Activated naive CD4-positive, alpha-beta T cell treated with anti-CD3 and anti-CD28 coated beads, Interleukin-2, amount 50 U/mL, for 72 hours (primary cell): ENCODE data around the gene PIAS4. TPM values are rescaled to one million over a fixed set of nuclear protein-coding genes. Genes with fewer than 3 reads are reported as not detected.

Source experiments
- ATAC-seq, 2 donors: fragments of 150-1000 bp; cut with Tn5 transposase; 2 replicates each; pipeline ENCODE4 v1.10.0; 2021; ENCODE audit warnings: mild to moderate bottlenecking in 2 of 2, moderate library complexity in 2 of 2
- DNase-seq, 2 donors: peaks; one replicate each; pipeline ENCODE4 v3.0.0; 2021 to 2022; ENCODE audit warnings: low spot score in 2 of 2
- H3K27ac Mint-ChIP-seq, 2 donors: one replicate each; pipeline ENCODE4 v1.8.0; 2022; ENCODE audit warnings: mild to moderate bottlenecking in 2 of 2, mixed read lengths in 2 of 2
- H3K36me3 Mint-ChIP-seq, 2 donors: one replicate each; pipeline ENCODE4 v1.8.0; 2022; ENCODE audit warnings: mixed read lengths in 2 of 2
- H3K9me3 Mint-ChIP-seq, 2 donors: one replicate each; pipeline ENCODE4 v1.8.0; 2022; ENCODE audit warnings: mixed read lengths in 2 of 2
- total RNA-seq, 2 donors: library from RNA; stranded (reverse); gene quantifications; one replicate each; pipeline ENCODE4 v1.2.3, GENCODE V29; 2022

PIAS4 gene
- total RNA-seq, 2 donors from 2014 or later, result 28.0 to 30.6 TPM

- no peak for DNase-seq
- peaks cover 17 to 25% of the 10 kb centered on the region in 2 donors for H3K36me3 Mint-ChIP-seq
- no peak for ATAC-seq
- peaks cover 0 to 6% of the 10 kb centered on the region in 2 donors for H3K9me3 Mint-ChIP-seq
- H3K27ac Mint-ChIP-seq, result no peak overlapping the region
Measured at GRCh38 chr19:4054441-4055208, 47.1 kb downstream of the PIAS4 start.

- peaks cover 17 to 25% of the 10 kb centered on the region in 2 donors for H3K36me3 Mint-ChIP-seq
- ATAC-seq, result no peak
- peaks cover 0 to 6% of the 10 kb centered on the region in 2 donors for H3K9me3 Mint-ChIP-seq
- H3K27ac Mint-ChIP-seq, result no peak overlapping the region
- no peak for DNase-seq
Measured at GRCh38 chr19:4055209-4055552, 47.6 kb downstream of the PIAS4 start.

GRCh38 chr19:4057931-4058692 lies 50.6 kb downstream of the PIAS4 start:
- Mint-ChIP-seq H3K27ac (peak overlapping the region; percentile 72 to 86), H3K9me3 (peaks cover 0 to 6% of the 10 kb centered on the region in 2 donors), H3K36me3 (peaks cover 8% of the 10 kb centered on the region in 2 donors)
- peak; percentile 47 to 84 for ATAC-seq
- DNase-seq, result peak in 1 of 2 donors; percentile 74

- H3K36me3 Mint-ChIP-seq, result peaks cover under 1% of the 10 kb centered on the region in 2 donors
- peak in 1 of 2 donors; percentile 3 for ATAC-seq
- DNase-seq, result no peak
- no peaks in the 10 kb centered on the region for H3K9me3 Mint-ChIP-seq
- H3K27ac Mint-ChIP-seq, result peak overlapping the region in 1 of 2 donors; percentile 72
Measured at GRCh38 chr19:4058693-4059452, 51.3 kb downstream of the PIAS4 start.

GRCh38 chr19:4059453-4059871 lies 51.9 kb downstream of the PIAS4 start:
- Mint-ChIP-seq H3K27ac (peak overlapping the region in 1 of 2 donors; percentile 72), H3K9me3 (no peaks in the 10 kb centered on the region), H3K36me3 (no peaks in the 10 kb centered on the region)
- no peak for DNase-seq
- no peak for ATAC-seq

- H3K36me3 Mint-ChIP-seq, result no peaks in the 10 kb centered on the region
- no peaks in the 10 kb centered on the region for H3K9me3 Mint-ChIP-seq
- H3K27ac Mint-ChIP-seq, result peak overlapping the region; percentile 83 to 84
- ATAC-seq, result no peak
- no peak for DNase-seq
Measured at GRCh38 chr19:4059891-4060620, 52.5 kb downstream of the PIAS4 start.

- Mint-ChIP-seq H3K36me3 (no peaks in the 10 kb centered on the region), H3K9me3 (no peaks in the 10 kb centered on the region), H3K27ac (peak overlapping the region; percentile 83 to 84)
- ATAC-seq (no peak), DNase-seq (no peak)
Measured at GRCh38 chr19:4060621-4061177, 53.2 kb downstream of the PIAS4 start.

GRCh38 chr19:4061178-4061682 lies 53.7 kb downstream of the PIAS4 start:
- no peak for ATAC-seq
- H3K9me3 Mint-ChIP-seq, result no peaks in the 10 kb centered on the region
- H3K27ac Mint-ChIP-seq, result no peak overlapping the region
- no peaks in the 10 kb centered on the region for H3K36me3 Mint-ChIP-seq
- DNase-seq, result no peak

- Mint-ChIP-seq H3K27ac (no peak overlapping the region), H3K36me3 (no peaks in the 10 kb centered on the region), H3K9me3 (no peaks in the 10 kb centered on the region)
- ATAC-seq, result no peak
- DNase-seq, result no peak
Measured at GRCh38 chr19:4061683-4062418, 54.3 kb downstream of the PIAS4 start.

- DNase-seq, result no peak
- Mint-ChIP-seq H3K27ac (peak overlapping the region in 1 of 2 donors; percentile 77), H3K36me3 (no peaks in the 10 kb centered on the region), H3K9me3 (no peaks in the 10 kb centered on the region)
- ATAC-seq, result no peak
Measured at GRCh38 chr19:4062419-4063368, 55.2 kb downstream of the PIAS4 start.

- Mint-ChIP-seq H3K27ac (peak overlapping the region; percentile 84 to 90), H3K36me3 (no peaks in the 10 kb centered on the region), H3K9me3 (no peaks in the 10 kb centered on the region)
- ATAC-seq, result no peak
- no peak for DNase-seq
Measured at GRCh38 chr19:4063369-4064148, 56.0 kb downstream of the PIAS4 start.

GRCh38 chr19:4064149-4064495 lies 56.6 kb downstream of the PIAS4 start:
- ATAC-seq (no peak), DNase-seq (no peak)
- no peaks in the 10 kb centered on the region for H3K9me3 Mint-ChIP-seq
- no peaks in the 10 kb centered on the region for H3K36me3 Mint-ChIP-seq
- H3K27ac Mint-ChIP-seq, result peak overlapping the region; percentile 84 to 90

GRCh38 chr19:4064496-4065260 lies 57.1 kb downstream of the PIAS4 start:
- no peaks in the 10 kb centered on the region for H3K36me3 Mint-ChIP-seq
- ATAC-seq (peak in 1 of 2 donors; percentile 5), DNase-seq (peak in 1 of 2 donors; percentile 72)
- H3K9me3 Mint-ChIP-seq, result no peaks in the 10 kb centered on the region
- peak overlapping the region in 1 of 2 donors; percentile 84 for H3K27ac Mint-ChIP-seq
